ENCODE data around the gene FAM3A. TPM values are rescaled to one million over a fixed set of nuclear protein-coding genes. Genes with fewer than 3 reads are reported as not detected.

Gene FAM3A
- polyA plus RNA-seq, 5 donors = 24.9 to 49.3 (median 35.7) TPM

GRCh38 chrX:154482786-154483185, 33.2 kb downstream of the FAM3A start:
- no peak for DNase-seq

GRCh38 chrX:154481911-154482601, 34.0 kb downstream of the FAM3A start:
- no peak for DNase-seq

- no peak for DNase-seq
Observed at GRCh38 chrX:154481195-154481594, 34.8 kb downstream of the FAM3A start.

GRCh38 chrX:154478728-154479622, 37.1 kb downstream of the FAM3A start, which contains the start of gene LAGE3:
LAGE3 (minus strand) TSS chrX:154479281; CDS start chrX:154478915, 366 bp downstream.
- peak; percentile 88 to 89 for DNase-seq

GRCh38 chrX:154477891-154478477, 38.0 kb downstream of the FAM3A start:
- no peak for DNase-seq

GRCh38 chrX:154476821-154477220, 39.2 kb downstream of the FAM3A start:
- DNase-seq = no peak

- no peak for DNase-seq
Observed at GRCh38 chrX:154473683-154474082, 42.3 kb downstream of the FAM3A start.

GRCh38 chrX:154472685-154473632, 43.1 kb downstream of the FAM3A start:
- no peak for DNase-seq

GRCh38 chrX:154471839-154472684, 44.0 kb downstream of the FAM3A start:
- DNase-seq = no peak

GRCh38 chrX:154470914-154471568, 45.0 kb downstream of the FAM3A start:
- DNase-seq = no peak

GRCh38 chrX:154470434-154470833, 45.6 kb downstream of the FAM3A start:
- DNase-seq = no peak

- DNase-seq = no peak
Observed at GRCh38 chrX:154469880-154470279, 46.2 kb downstream of the FAM3A start.

- DNase-seq = no peak
Observed at GRCh38 chrX:154469114-154469513, 46.9 kb downstream of the FAM3A start.

GRCh38 chrX:154468217-154468616, 47.8 kb downstream of the FAM3A start:
- no peak for DNase-seq

GRCh38 chrX:154467556-154467955, 48.5 kb downstream of the FAM3A start:
- no peak for DNase-seq

GRCh38 chrX:154466907-154467306, 49.1 kb downstream of the FAM3A start:
- no peak for DNase-seq

- DNase-seq = no peak
Observed at GRCh38 chrX:154466036-154466435, 50.0 kb downstream of the FAM3A start.

- DNase-seq = no peak
Observed at GRCh38 chrX:154465601-154466000, 50.4 kb downstream of the FAM3A start.

- DNase-seq = no peak
Observed at GRCh38 chrX:154464806-154465365, 51.1 kb downstream of the FAM3A start.

All from right lung (tissue), 5 donors.